ENCODE data around the gene GPR132. TPM values are rescaled to one million over a fixed set of nuclear protein-coding genes. Genes with fewer than 3 reads are reported as not detected.

GPR132 gene
- total RNA-seq, 2 donors from 2014 or later = 0.27 to 3.3 TPM

DNA sequence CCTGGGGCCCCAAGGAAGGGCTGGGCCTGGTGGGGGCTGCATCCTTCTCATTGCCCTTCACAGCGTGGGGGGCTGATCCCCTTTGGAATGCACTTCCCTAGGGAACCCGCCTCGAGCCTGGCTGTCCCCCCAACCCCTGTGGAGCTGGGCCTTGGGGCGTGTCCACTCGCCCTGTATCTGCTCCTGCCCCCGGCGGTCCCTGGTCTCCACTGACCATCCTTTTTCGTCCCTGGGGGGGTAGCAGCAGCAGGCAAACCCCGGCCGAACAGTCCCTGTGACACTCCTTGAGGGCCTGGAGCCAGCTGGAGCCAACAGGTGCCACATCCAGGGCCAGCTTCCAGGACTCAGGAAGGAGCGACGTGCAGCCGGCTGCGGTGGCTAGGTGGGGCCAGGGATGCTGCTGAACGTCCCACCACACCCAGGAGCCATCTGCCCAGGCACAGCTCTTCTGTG, 9.4 kb upstream of the GPR132 start:
- WGBS, 2 experiments (ENCODE audit: insufficient coverage in 1 of 2, insufficient read length in 1 of 2) = 68 to 79% methylated on average over 11 to 15 of the region's 15 CpGs
- H3K27ac ChIP-seq (ENCODE audit: low read depth, low read length) = no peak overlapping the region
- peaks cover under 1% of the 10 kb centered on the region for H3K9me3 Mint-ChIP-seq
- no peaks in the 10 kb centered on the region for H3K36me3 Mint-ChIP-seq (ENCODE audit: low read depth)
- H3K4me3 Mint-ChIP-seq = no peak overlapping the region
- no peak overlapping the region for H3K4me3 ChIP-seq (ENCODE audit: low read length)
- no peak overlapping the region for H3K27ac Mint-ChIP-seq
- no peaks in the 10 kb centered on the region for H3K9me3 ChIP-seq (ENCODE audit: control insufficient read depth, low read length)
- H3K27me3 ChIP-seq (ENCODE audit: control insufficient read depth, insufficient read depth, low read length, poor library complexity, severe bottlenecking) = no peaks in the 10 kb centered on the region
- peaks cover 10% of the 10 kb centered on the region for H3K27me3 Mint-ChIP-seq (ENCODE audit: insufficient read depth)
- TF ChIP-seq, protein P1, sequence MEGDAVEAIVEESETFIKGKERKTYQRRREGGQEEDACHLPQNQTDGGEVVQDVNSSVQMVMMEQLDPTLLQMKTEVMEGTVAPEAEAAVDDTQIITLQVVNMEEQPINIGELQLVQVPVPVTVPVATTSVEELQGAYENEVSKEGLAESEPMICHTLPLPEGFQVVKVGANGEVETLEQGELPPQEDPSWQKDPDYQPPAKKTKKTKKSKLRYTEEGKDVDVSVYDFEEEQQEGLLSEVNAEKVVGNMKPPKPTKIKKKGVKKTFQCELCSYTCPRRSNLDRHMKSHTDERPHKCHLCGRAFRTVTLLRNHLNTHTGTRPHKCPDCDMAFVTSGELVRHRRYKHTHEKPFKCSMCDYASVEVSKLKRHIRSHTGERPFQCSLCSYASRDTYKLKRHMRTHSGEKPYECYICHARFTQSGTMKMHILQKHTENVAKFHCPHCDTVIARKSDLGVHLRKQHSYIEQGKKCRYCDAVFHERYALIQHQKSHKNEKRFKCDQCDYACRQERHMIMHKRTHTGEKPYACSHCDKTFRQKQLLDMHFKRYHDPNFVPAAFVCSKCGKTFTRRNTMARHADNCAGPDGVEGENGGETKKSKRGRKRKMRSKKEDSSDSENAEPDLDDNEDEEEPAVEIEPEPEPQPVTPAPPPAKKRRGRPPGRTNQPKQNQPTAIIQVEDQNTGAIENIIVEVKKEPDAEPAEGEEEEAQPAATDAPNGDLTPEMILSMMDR (conservative IDR thresholded peaks at IDR 0.05) = no peak
- DNase-seq = no peak
- peaks cover 5% of the 10 kb centered on the region for H3K4me1 ChIP-seq (ENCODE audit: control insufficient read depth, insufficient read depth, low read length)
- H3K9ac ChIP-seq (ENCODE audit: extremely low read depth, low read length, poor library complexity, severe bottlenecking) = no peak overlapping the region
- H3K4me1 Mint-ChIP-seq = peaks cover 16% of the 10 kb centered on the region
- H3K36me3 ChIP-seq (ENCODE audit: control insufficient read depth, insufficient read depth, low read length) = no peaks in the 10 kb centered on the region

DNA sequence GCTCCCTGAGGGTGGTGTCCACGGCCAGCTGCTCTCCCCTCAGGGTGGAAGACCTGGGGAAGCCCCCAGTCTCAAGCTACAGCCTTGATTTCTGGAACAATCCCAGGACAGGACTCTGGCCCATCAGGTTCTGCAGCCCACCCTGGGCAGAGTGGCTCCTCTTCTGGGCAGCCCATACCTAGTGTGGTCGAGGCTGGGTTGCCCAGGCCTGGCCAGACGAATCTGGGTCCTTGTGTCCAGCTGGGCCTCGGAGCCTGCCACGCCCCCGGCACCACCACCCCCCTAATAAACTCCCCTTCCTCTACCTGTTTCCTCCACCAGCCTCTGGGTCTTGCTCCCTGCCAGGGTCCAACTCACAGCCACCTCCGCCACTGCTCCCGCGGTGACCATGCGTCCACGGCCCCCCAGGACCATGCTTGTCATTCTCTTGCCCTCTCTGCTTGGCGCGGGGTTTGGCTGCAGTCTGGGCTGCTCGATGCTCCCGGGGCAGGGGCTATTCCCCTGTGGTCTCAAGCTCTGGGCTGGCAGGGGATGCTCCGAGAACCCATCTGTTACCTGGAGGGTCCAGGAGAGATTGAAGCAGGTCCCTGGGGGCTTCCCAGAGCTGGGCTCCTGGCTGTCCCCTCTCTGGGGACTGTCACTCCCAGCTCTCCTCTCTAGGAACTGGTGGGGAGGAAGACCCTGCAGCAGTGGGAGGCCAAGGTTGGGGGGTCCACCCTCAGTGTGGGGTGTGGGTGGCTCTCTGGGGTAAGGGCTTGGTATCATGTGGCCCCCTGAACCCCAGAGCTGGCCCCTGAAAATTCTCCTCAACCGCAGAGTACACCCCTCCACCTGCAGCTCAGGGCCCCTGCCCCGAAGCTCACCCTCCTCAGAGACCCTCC, 8.7 kb upstream of the GPR132 start:
- no peaks in the 10 kb centered on the region for H3K36me3 ChIP-seq (ENCODE audit: control insufficient read depth, insufficient read depth, low read length)
- H3K27me3 ChIP-seq (ENCODE audit: control insufficient read depth, insufficient read depth, low read length, poor library complexity, severe bottlenecking) = no peaks in the 10 kb centered on the region
- H3K9me3 ChIP-seq (ENCODE audit: control insufficient read depth, low read length) = no peaks in the 10 kb centered on the region
- H3K4me3 Mint-ChIP-seq = no peak overlapping the region
- no peak overlapping the region for H3K9ac ChIP-seq (ENCODE audit: extremely low read depth, low read length, poor library complexity, severe bottlenecking)
- H3K27ac ChIP-seq (ENCODE audit: low read depth, low read length) = no peak overlapping the region
- H3K27me3 Mint-ChIP-seq (ENCODE audit: insufficient read depth) = peaks cover 11% of the 10 kb centered on the region
- peaks cover 5% of the 10 kb centered on the region for H3K4me1 ChIP-seq (ENCODE audit: control insufficient read depth, insufficient read depth, low read length)
- peaks cover 16% of the 10 kb centered on the region for H3K4me1 Mint-ChIP-seq
- H3K4me3 ChIP-seq (ENCODE audit: low read length) = no peak overlapping the region
- no peaks in the 10 kb centered on the region for H3K9me3 Mint-ChIP-seq
- no peak for DNase-seq
- no peaks in the 10 kb centered on the region for H3K36me3 Mint-ChIP-seq (ENCODE audit: low read depth)
- TF ChIP-seq, protein P1 (conservative IDR thresholded peaks at IDR 0.05) = no peak
- H3K27ac Mint-ChIP-seq = no peak overlapping the region
- WGBS, 2 experiments (ENCODE audit: insufficient coverage in 1 of 2, insufficient read length in 1 of 2) = 88 to 92% methylated on average over 7 to 18 of the region's 18 CpGs

DNA sequence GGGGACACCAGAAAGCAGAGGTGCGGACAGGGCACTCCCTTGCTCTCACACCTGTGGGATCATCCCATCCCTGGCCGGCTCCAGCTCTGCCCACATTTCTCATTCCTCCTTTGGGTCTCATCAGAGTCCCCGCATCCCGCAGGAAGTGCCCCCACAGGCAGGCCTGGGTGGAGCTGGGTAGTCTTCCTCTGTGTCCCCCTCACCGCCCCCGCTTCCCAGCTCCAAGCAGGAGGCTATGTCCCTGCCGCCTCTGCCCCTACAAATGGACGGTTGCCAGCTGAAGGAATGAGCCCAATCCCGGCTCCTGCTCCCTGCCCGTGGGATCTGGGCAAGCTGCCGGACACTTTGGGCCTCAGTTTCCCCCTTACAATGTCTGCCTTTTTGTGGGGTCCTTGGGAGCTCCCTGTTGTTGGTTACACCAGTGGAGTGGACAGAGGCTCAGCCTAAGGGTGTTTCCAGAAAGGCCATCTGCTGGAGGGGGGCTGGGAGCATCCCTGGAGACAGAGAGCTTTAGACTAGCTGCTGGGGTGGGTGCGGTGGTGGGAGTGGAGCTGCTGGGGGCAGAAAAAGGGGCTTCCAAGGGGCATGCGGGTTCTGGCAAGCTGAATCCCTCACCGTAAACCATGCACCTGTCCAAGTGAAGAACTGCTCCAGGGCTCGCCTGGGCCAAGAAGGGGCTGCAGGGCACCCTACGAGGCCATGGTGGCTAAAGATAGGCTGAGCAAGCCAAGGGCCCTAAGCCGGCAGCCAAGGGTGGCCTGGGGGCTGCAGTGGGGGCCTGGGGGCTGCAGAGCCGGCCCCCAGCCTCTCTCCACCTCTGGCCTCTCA, 7.9 kb upstream of the GPR132 start:
- no peak overlapping the region for H3K27ac Mint-ChIP-seq
- peaks cover 11% of the 10 kb centered on the region for H3K27me3 Mint-ChIP-seq (ENCODE audit: insufficient read depth)
- no peak for DNase-seq
- no peaks in the 10 kb centered on the region for H3K9me3 Mint-ChIP-seq
- H3K9ac ChIP-seq (ENCODE audit: extremely low read depth, low read length, poor library complexity, severe bottlenecking) = no peak overlapping the region
- H3K36me3 ChIP-seq (ENCODE audit: control insufficient read depth, insufficient read depth, low read length) = no peaks in the 10 kb centered on the region
- no peak overlapping the region for H3K4me3 ChIP-seq (ENCODE audit: low read length)
- H3K4me3 Mint-ChIP-seq = no peak overlapping the region
- H3K4me1 Mint-ChIP-seq = peaks cover 16% of the 10 kb centered on the region
- TF ChIP-seq, protein P1 (conservative IDR thresholded peaks at IDR 0.05) = no peak
- H3K27ac ChIP-seq (ENCODE audit: low read depth, low read length) = no peak overlapping the region
- H3K9me3 ChIP-seq (ENCODE audit: control insufficient read depth, low read length) = no peaks in the 10 kb centered on the region
- peaks cover 5% of the 10 kb centered on the region for H3K4me1 ChIP-seq (ENCODE audit: control insufficient read depth, insufficient read depth, low read length)
- no peaks in the 10 kb centered on the region for H3K36me3 Mint-ChIP-seq (ENCODE audit: low read depth)
- WGBS, 2 experiments (ENCODE audit: insufficient coverage in 1 of 2, insufficient read length in 1 of 2) = 93 to 96% methylated on average over 11 to 18 of the region's 18 CpGs
- no peaks in the 10 kb centered on the region for H3K27me3 ChIP-seq (ENCODE audit: control insufficient read depth, insufficient read depth, low read length, poor library complexity, severe bottlenecking)
